Measurements from ENCODE around the gene CARD19.
"Not testable (repeated sequence)": the region's sequence is repeated elsewhere in the genome, so short reads cannot be mapped to it uniquely, and the experiment has no call there.

CARD19 gene

DNA sequence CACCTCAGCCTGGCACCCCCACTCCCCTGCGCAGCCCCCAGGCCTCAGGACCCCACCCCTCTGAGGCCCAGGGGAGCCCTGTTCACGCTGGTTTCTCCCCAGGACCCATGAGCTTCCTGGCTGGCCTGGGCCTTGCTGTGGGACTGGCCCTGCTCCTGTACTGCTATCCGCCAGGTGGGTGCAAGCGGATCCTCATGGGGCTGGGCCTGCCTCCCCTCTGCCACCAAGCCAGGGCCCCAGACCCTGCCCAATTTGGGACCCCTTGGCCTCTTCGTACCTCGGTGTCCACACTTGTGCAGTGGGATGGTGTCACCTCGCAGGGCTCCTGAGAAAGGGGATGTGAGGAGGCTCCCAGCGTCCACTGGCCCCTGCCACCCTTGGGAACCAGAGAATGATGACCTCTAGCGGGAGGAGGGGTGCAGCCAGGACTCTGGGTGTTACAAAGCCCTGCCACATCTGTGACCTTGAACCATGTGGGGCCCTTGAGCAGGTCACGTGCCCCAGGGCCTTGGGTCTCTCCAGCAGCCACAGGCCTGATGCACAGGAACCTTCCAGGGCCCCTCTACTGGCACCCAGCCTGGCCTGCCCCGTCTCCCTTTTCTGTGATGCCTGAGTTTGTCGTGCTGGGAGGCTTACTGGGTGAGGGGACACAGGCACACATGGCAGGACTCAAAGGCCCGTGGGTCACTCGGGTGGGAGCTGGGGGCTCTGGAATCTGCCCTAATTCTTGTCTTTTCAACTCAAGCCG lies 16.3 kb downstream of the CARD19 start:
- H3K4me3 ChIP-seq (replicated peaks; ENCODE audit: low read depth, low read length) = no peak overlapping the region
- no peak for DNase-seq (ENCODE audit: low read depth)
- TF ChIP-seq, protein P1, sequence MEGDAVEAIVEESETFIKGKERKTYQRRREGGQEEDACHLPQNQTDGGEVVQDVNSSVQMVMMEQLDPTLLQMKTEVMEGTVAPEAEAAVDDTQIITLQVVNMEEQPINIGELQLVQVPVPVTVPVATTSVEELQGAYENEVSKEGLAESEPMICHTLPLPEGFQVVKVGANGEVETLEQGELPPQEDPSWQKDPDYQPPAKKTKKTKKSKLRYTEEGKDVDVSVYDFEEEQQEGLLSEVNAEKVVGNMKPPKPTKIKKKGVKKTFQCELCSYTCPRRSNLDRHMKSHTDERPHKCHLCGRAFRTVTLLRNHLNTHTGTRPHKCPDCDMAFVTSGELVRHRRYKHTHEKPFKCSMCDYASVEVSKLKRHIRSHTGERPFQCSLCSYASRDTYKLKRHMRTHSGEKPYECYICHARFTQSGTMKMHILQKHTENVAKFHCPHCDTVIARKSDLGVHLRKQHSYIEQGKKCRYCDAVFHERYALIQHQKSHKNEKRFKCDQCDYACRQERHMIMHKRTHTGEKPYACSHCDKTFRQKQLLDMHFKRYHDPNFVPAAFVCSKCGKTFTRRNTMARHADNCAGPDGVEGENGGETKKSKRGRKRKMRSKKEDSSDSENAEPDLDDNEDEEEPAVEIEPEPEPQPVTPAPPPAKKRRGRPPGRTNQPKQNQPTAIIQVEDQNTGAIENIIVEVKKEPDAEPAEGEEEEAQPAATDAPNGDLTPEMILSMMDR (IDR thresholded peaks at IDR 0.05; ENCODE audit: low read length, missing control alignments) = no peak

DNA sequence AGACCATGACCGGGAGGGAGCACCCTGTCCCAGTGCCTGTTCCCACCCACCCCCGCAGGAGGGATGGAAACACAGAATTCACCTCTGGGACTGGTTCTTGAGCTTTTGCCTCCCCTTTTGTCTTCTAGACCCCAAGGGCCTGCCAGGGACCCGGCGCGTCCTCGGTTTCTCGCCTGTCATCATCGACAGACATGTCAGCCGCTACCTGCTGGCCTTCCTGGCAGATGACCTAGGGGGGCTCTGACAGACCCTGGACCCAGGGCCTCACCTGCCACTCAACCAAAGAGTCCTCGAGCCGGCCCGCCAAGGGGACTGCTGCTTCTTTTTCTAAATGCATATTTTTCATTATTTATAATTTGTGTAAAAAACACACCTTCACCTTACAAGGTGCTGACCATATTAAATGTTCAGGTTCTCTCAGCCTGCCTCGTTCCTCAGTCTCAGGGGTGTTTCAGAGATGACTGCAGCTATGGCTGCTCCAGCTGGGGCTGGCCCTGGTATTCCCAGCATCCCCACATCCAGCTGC lies 16.9 kb downstream of the CARD19 start:
- TF ChIP-seq, protein P1 (IDR thresholded peaks at IDR 0.05; ENCODE audit: low read length, missing control alignments) = no peak
- no peak for DNase-seq (ENCODE audit: low read depth)
- no peak overlapping the region for H3K4me3 ChIP-seq (replicated peaks; ENCODE audit: low read depth, low read length)

GRCh38 chr9:93114169-93114983 lies 18.4 kb downstream of the CARD19 start:
- no peak for DNase-seq (ENCODE audit: low read depth)
- TF ChIP-seq, protein P1 (IDR thresholded peaks at IDR 0.05; ENCODE audit: low read length, missing control alignments) = no peak
- H3K4me3 ChIP-seq (replicated peaks; ENCODE audit: low read depth, low read length) = no peak overlapping the region

GRCh38 chr9:93114984-93115335 lies 18.9 kb downstream of the CARD19 start:
- no peak overlapping the region for H3K4me3 ChIP-seq (replicated peaks; ENCODE audit: low read depth, low read length)
- TF ChIP-seq, protein P1 (IDR thresholded peaks at IDR 0.05; ENCODE audit: low read length, missing control alignments) = no peak
- no peak for DNase-seq (ENCODE audit: low read depth)

GRCh38 chr9:93115486-93116071 lies 19.6 kb downstream of the CARD19 start:
- no peak overlapping the region for H3K4me3 ChIP-seq (replicated peaks; ENCODE audit: low read depth, low read length)
- TF ChIP-seq, protein P1 (IDR thresholded peaks at IDR 0.05; ENCODE audit: low read length, missing control alignments) = no peak
- no peak for DNase-seq (ENCODE audit: low read depth)

DNA sequence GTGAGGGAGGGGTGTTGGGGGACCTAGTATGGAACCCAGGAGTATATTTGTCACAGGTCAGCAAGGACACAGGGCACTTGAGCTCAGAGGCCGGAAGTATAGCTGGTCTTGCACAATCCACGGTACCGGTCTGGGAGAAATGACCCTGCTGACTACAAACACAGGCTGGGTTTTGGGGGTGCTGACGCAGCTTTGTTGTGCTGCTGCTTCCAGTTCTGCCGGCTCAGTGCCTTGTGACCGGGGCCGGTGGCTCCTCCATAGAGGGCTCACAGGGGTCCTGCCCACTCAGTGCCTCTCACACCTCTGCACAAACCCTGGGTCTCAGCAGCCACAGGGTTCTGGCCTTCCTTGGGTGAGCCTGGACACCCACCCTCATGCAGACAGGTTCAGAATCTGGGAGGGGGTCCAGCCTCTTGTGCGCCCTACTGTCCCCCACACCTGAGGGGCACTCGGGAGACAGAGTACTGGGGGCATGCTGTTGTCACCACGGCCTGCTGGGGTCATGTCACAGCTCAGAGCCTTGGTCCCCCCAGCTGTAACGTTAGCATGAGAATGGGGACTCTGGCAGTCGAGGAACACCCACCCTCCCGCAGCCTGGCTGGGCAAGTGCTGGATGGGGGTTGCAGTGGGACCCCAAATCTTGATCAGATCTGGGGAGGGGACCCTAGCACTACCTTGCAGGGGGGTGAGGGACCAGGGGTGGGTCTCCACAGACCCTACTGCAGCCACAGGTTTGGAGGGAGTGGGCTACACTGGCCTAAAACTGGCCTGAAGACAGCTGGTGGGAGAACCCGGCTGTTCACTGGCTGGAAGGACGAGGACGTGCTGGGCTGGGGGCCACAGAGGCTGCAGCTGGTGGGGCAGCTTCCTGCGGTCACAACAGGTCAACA lies 20.3 kb downstream of the CARD19 start:
- peak; percentile 65 for DNase-seq (ENCODE audit: low read depth)
- TF ChIP-seq, protein P1 (IDR thresholded peaks at IDR 0.05; ENCODE audit: low read length, missing control alignments) = no peak
- no peak overlapping the region for H3K4me3 ChIP-seq (replicated peaks; ENCODE audit: low read depth, low read length)

DNA sequence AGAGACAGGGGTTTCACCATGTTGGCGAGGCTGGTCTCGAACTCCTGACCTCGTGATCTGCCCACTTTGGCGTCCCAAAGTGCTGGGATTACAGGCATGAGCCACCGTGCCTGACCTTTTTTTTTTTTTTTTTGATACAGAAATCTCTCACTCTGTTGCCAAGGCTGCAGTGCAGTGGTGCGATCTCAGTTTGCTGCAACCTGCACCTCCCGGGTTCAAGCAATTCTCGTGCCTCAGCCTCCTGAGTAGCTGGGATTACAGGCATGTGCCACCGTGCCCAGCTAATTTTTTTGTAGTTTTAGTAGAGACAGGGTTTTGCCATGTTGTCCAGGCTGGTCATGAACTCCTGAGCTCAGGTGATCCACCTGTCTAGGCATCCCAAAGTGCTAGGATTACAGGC lies 21.5 kb downstream of the CARD19 start:
- not testable (repeated sequence) for DNase-seq (ENCODE audit: low read depth); H3K4me3 ChIP-seq (replicated peaks; ENCODE audit: low read depth, low read length)

Data from fibroblast of pulmonary artery (primary cell).